ENCODE results near the gene MAF. TPM values are rescaled to one million over a fixed set of nuclear protein-coding genes. Genes with fewer than 3 reads are reported as not detected.

MAF gene
- total and polyA plus RNA-seq, 9 of the 15 experiments (the other 6 are each of a cell fraction or from before 2014, with no cell fraction given), result 0.01 to 0.18 TPM; not detected in 7

DNA sequence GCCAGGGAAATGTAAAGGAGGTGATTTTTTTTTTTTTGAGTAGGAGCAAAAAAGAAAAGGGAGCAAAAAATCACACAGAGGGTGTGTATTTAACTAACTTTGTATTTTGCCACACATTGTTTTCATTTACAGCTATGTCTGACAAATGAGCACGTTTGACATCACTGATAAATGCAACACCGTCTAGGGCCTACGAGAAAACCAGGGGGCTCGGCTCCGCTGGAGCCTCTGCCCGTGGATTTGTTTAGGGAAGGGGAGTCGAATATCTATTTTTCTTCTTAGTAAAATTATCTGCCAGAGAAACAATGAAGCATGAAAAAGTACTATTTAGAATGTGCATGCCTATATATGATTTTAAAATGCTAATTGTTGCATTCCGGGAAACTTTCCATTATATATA is 6.8 kb downstream of the MAF start (continued):
- TF ChIP-seq NR0B1 (IDR thresholded peaks at IDR 0.05; ENCODE audit: partially characterized antibody), result no peak
- TF ChIP-seq BRD9 (IDR thresholded peaks at IDR 0.05; ENCODE audit: low read depth, partially characterized antibody), result no peak
- no peak for TF ChIP-seq CBX5 (IDR thresholded peaks at IDR 0.05; ENCODE audit: borderline replicate concordance, low read depth)
- TF ChIP-seq CC2D1A (IDR thresholded peaks at IDR 0.05), result no peak
- no peak for TF ChIP-seq TAL1 (IDR thresholded peaks at IDR 0.05)
- TF ChIP-seq HOXB6 (CRISPR knock-in tag; IDR thresholded peaks at IDR 0.05; ENCODE audit: borderline replicate concordance), result no peak
- no peak for TF ChIP-seq SMARCB1 (IDR thresholded peaks at IDR 0.05; ENCODE audit: insufficient read length, low read depth)
- TF ChIP-seq, protein P1, sequence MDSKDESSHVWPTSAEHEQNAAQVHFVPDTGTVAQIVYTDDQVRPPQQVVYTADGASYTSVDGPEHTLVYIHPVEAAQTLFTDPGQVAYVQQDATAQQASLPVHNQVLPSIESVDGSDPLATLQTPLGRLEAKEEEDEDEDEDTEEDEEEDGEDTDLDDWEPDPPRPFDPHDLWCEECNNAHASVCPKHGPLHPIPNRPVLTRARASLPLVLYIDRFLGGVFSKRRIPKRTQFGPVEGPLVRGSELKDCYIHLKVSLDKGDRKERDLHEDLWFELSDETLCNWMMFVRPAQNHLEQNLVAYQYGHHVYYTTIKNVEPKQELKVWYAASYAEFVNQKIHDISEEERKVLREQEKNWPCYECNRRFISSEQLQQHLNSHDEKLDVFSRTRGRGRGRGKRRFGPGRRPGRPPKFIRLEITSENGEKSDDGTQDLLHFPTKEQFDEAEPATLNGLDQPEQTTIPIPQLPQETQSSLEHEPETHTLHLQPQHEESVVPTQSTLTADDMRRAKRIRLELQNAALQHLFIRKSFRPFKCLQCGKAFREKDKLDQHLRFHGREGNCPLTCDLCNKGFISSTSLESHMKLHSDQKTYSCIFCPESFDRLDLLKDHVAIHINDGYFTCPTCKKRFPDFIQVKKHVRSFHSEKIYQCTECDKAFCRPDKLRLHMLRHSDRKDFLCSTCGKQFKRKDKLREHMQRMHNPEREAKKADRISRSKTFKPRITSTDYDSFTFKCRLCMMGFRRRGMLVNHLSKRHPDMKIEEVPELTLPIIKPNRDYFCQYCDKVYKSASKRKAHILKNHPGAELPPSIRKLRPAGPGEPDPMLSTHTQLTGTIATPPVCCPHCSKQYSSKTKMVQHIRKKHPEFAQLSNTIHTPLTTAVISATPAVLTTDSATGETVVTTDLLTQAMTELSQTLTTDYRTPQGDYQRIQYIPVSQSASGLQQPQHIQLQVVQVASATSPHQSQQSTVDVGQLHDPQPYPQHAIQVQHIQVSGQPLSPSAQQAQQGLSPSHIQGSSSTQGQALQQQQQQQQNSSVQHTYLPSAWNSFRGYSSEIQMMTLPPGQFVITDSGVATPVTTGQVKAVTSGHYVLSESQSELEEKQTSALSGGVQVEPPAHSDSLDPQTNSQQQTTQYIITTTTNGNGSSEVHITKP (IDR thresholded peaks at IDR 0.05; ENCODE audit: partially characterized antibody), result no peak
- no peak for TF ChIP-seq MGA (IDR thresholded peaks at IDR 0.05)
- no peak for TF ChIP-seq HINFP (tag; conservative IDR thresholded peaks at IDR 0.05; ENCODE audit: low read depth)
